HG02678 (cell line): ENCODE results near the gene CTSA.
"Not testable (repeated sequence)": the region's sequence is repeated elsewhere in the genome, so short reads cannot be mapped to it uniquely, and the experiment has no call there.

Experiments used
- ATAC-seq: cut with Tn5 transposase; IDR thresholded peaks from one replicate; pipeline ENCODE4 v1.9.1; 2021; ENCODE audit warnings: mild to moderate bottlenecking, moderate library complexity; ENCODE audit not compliant: unreplicated experiment

Gene CTSA

DNA sequence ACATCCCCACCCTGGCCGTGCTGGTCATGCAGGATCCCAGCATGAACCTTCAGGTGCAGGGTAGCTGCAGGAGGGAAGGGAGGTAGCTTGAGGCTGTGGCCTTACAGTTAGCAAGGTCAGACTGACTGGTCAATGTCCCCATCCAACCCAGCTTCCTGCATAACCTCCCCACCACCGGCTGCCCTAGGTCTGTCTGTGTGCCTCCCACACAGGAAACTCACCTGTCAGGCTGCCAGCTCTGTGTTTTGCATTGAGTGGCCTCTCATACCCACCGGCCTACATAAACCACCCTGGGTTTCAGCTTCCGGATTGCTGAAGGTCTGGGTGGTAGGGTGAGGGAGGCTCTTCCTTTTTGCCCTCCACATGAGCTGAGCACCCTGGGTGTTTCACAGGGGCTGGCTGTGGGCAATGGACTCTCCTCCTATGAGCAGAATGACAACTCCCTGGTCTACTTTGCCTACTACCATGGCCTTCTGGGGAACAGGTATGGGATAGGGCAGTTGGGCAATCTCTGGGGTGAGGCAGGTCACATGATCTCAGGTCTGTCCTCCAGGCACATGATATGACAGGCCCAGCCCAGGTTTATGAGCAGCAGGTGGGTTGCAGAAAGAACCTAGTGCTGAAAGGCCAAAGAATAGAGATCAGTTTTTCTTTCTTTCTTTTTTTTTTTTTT, 1.8 kb downstream of the CTSA start:
- no peak for ATAC-seq

- ATAC-seq: no peak
Observed at GRCh38 chr20:45893831-45894230, 2.7 kb downstream of the CTSA start.

- ATAC-seq: no peak
Observed at GRCh38 chr20:45894797-45895196, 3.7 kb downstream of the CTSA start.

- no peak for ATAC-seq
Observed at GRCh38 chr20:45896641-45897161, 5.6 kb downstream of the CTSA start.

- ATAC-seq: no peak
Observed at GRCh38 chr20:45897289-45897688, 6.2 kb downstream of the CTSA start.

DNA sequence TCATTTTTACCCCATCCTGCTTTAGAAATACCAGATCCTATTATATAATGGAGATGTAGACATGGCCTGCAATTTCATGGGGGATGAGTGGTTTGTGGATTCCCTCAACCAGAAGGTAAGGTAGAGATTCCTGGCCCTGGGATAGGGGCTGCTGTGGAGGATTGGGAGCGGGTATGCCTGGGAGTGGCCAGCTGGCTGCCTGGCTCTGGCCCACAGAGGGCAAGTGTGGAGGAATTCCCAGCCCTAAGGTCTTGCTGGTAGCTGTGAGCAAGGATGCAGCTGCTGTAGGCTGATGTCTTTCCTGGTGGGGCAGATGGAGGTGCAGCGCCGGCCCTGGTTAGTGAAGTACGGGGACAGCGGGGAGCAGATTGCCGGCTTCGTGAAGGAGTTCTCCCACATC, 6.6 kb downstream of the CTSA start:
- no peak for ATAC-seq

DNA sequence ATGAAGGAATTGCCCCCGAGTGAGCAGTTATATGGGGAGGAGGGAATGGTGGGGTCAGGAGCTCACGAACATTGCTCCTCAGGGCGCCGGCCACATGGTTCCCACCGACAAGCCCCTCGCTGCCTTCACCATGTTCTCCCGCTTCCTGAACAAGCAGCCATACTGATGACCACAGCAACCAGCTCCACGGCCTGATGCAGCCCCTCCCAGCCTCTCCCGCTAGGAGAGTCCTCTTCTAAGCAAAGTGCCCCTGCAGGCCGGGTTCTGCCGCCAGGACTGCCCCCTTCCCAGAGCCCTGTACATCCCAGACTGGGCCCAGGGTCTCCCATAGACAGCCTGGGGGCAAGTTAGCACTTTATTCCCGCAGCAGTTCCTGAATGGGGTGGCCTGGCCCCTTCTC, 7.2 kb downstream of the CTSA start:
- ATAC-seq: no peak

DNA sequence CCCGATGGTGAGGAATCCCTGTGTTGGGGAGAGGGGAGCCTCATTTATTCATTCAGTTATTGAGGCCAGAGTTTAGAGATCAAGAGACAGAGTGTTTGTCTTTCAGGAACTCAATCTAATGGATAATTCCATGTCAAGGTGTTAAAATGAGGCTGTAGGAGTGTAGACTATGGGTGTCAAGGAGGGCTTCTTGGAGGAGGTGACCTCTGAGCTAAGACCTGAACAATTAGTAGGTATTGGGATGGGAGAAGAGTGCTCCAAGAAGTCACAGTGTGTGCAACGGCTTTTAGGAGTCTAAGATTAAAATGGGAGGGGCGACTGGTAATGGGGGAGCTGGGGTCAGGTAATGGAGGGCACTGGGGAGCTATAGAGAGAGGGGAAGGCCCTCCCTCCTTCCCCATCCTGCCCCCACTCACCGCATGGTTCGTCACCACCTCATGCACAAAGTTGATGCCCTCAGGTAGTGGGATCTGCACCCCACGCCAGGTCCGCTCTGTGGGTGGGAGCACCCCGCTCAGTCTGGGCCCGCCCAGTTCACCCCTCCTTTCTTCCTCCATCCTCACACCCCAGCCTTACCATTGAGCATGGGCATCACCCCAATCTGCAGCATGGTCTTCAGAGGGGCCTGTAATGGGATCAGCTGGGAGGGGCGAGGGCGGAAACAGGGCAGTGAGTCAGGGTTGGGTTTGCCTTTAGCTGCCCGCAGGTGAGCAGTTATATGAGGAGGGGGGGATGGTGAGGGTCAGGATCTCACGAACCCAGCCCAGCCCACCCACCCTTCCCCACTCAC, 8.1 kb downstream of the CTSA start:
- no peak for ATAC-seq

- ATAC-seq: not testable (repeated sequence)
Observed at GRCh38 chr20:45901332-45901731, 10.2 kb downstream of the CTSA start.

GRCh38 chr20:45902199-45902701, 11.1 kb downstream of the CTSA start:
- ATAC-seq: no peak

DNA sequence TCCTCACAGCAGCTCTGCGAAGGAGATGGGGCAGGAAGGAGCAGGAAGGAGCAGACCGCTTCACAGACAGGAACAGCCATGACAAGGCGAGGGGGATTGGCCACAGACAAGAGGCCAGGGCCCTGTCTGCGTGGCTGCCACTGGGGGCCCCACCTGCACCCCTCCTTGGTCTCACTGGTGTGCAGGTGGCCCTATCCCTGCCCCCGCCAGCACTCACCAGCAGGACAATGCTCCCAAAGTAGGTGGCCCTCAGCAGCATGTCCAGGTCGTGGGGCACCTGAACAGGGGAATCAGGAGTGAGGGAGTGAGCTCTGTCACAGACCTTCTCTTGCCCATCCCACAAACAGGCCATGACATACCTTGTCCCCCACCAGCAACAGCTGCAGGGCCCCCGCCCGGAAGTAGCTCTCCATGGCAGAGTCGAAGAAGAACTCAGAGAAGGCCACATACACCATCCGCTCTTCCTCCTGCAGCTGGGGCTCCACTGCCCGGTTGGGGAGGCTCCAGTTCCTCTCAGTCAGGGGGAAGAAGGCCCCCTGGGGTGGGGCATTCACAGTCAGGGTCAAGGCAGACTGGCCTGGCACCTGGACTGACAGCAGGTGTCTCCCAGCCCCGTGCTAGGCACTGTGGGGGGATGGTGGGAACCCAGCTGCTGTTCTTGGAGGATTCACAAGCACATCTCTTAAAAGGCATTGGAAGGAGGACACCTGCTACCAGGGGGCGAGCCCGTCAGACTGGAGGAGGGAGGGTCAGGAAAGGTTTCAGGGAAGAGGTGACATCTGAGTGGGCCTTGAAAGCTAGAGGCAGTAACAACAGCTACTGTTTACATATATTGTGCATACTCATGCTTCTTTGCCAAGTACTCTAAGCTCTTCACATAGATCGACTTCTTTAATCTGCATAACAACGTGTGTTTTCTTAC, 13.7 kb downstream of the CTSA start:
- no peak for ATAC-seq

GRCh38 chr20:45905505-45906079, 14.5 kb downstream of the CTSA start:
- no peak for ATAC-seq

- ATAC-seq: no peak
Observed at GRCh38 chr20:45907219-45907948, 16.2 kb downstream of the CTSA start.

DNA sequence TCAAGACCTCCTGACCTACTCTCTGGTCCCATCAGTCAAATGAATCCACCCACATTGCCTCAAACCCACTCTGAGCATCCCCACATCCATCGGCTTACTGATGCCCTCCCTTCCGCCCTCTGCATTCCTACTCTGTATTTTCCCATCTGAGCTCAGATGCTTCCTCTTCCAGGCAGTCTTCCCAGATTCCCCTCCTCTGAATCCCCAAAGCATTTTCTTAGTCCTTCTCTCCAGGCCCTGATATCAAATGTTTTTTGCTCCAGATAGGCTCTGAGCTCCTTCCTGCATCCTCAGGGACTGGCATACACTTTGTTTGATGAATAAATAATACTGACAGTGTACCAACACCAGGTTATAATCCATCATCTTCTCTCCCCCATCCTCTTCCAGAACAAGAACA, 16.9 kb downstream of the CTSA start:
- no peak for ATAC-seq

- no peak for ATAC-seq
Observed at GRCh38 chr20:45909336-45909808, 18.2 kb downstream of the CTSA start.

DNA sequence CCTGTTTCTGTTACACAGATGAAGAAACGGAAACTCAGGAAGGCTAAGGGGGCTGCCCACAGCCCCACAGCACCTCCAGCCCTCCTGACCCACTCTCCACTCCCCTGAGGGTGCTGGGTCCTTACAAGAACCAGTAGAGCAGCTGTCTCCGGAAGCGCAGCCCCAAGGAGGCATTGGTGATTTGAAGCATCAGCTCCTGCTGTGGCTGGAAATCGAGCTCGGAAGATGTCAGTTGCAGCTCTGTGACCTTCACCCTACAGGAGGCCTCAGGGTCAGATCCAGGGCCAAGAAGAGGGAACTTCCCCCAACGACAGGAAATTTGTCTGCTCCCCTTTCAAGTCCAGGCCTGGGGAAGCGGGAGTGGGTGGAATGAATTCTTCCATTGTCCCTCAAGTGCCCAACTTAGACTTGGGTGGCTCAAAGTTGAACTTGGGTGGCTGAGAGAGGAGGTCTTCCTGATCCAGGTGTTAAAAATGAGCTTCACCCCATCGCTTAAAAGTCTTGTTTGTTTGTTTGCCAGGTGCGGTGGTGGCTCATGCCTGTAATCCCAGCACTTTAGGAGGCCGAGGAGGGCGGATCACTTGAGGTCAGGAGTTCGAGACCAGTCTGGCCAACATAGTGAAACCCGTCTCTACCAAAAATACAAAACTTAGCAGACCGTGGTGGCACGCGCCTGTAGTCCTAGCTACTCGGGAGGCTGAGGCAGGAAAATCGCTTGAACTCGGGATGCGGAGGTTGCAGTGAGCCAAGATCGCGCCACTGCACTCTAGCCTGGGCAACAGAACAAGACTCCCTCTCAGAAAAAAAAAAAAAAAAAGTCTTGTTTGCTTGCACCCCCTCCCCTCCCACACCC, 18.9 kb downstream of the CTSA start:
- no peak for ATAC-seq

- ATAC-seq: peak; percentile 89
Observed at GRCh38 chr20:45910670-45911485, 19.7 kb downstream of the CTSA start.
